ENCODE results near the gene CIDEB. TPM values are rescaled to one million over a fixed set of nuclear protein-coding genes. Genes with fewer than 3 reads are reported as not detected.

CIDEB gene
- total and polyA plus RNA-seq, 2 of the 4 experiments (the other 2 are of a cell fraction), result under 0.01 to 0.19 TPM

GRCh38 chr14:24279301-24280186 is 28.2 kb downstream of the CIDEB start:
- H3K14ac ChIP-seq (replicated peaks; ENCODE audit: low read depth, low read length), result no peak overlapping the region
- no peak overlapping the region for H3K23ac ChIP-seq (ENCODE audit: low read depth, low read length)
- H2AK5ac ChIP-seq (ENCODE audit: low read depth, low read length), result no peak overlapping the region
- H3K4me2 ChIP-seq (ENCODE audit: low read depth, low read length), result no peak overlapping the region
- H4K8ac ChIP-seq (ENCODE audit: low read depth in 2 of 2, low read length in 2 of 2), result no peak overlapping the region
- H3K9me1 ChIP-seq (ENCODE audit: insufficient read depth, low read length), result no peaks in the 10 kb centered on the region; the same call in 1 of the 2 replicates
- H2BK20ac ChIP-seq (ENCODE audit: low read depth, low read length), result no peak overlapping the region
- intact Hi-C loops (cut with micrococcal nuclease) (no loop called here), dilution Hi-C loops (cut with HindIII; ENCODE audit: low sequenced_read_pairs, unreplicated experiment) (no loop called here), in situ Hi-C loops (cut with MboI; ENCODE audit: low sequenced_read_pairs) (no loop called here)
- H4K5ac ChIP-seq (ENCODE audit: low read depth, low read length), result no peak overlapping the region
- no peak for TF ChIP-seq POLR2A (IDR thresholded peaks at IDR 0.05; ENCODE audit: low read depth, low read length)
- TF ChIP-seq NFE2L2 (IDR thresholded peaks at IDR 0.05; ENCODE audit: low read depth, low read length), result no peak
- peak; percentile 17; the same call in 1 of the 2 replicates for TF ChIP-seq CTCF (conservative IDR thresholded peaks at IDR 0.05; ENCODE audit: low read depth, low read length)
- TF ChIP-seq MXI1 (IDR thresholded peaks at IDR 0.05; ENCODE audit: borderline replicate concordance, low read depth, low read length), result no peak
- TF ChIP-seq FOS (IDR thresholded peaks at IDR 0.05; ENCODE audit: low read depth, low read length), result no peak
- TF ChIP-seq USF2 (IDR thresholded peaks at IDR 0.05; ENCODE audit: low read depth, low read length), result no peak
- TF ChIP-seq CHD1 (IDR thresholded peaks at IDR 0.05; ENCODE audit: low read depth, low read length), result no peak
- TF ChIP-seq BHLHE40 (IDR thresholded peaks at IDR 0.05; ENCODE audit: low read depth, low read length), result no peak
- no peak overlapping the region for H3K4me3 ChIP-seq (ENCODE audit: insufficient read depth, low read depth, low read length)
- no peak overlapping the region for H3K9ac ChIP-seq (ENCODE audit: low read depth, low read length)
- no peaks in the 10 kb centered on the region for H3K9me3 ChIP-seq (ENCODE audit: control insufficient read depth, insufficient read depth, low read length)
- H3K79me1 ChIP-seq (ENCODE audit: low read depth in 1 of 2, low read length in 2 of 2), result peaks cover 3 to 15% of the 10 kb centered on the region in 2 experiments
- ATAC-seq (ENCODE audit: low read depth) (peak; percentile 35; the same call in 1 of the 2 replicates), DNase-seq (no peak)
- no peak overlapping the region for H2BK5ac ChIP-seq (ENCODE audit: low read depth, low read length, poor library complexity, severe bottlenecking)
- no peaks in the 10 kb centered on the region; the same call in 1 of the 2 replicates for H3K4me1 ChIP-seq (ENCODE audit: control insufficient read depth, insufficient read depth, low read length)
- no peak overlapping the region for H3K4ac ChIP-seq (ENCODE audit: low read depth, low read length)
- H2AK9ac ChIP-seq (replicated peaks; ENCODE audit: low read depth, low read length, poor library complexity), result no peak overlapping the region
- ChIA-PET POLR2A (ENCODE audit: unreplicated experiment) (no interaction called here), CTCF (no interaction called here)
- H3K56ac ChIP-seq (ENCODE audit: extremely low read depth, insufficient read depth, low read length), result no peak overlapping the region
- H2BK15ac ChIP-seq (ENCODE audit: low read depth, low read length), result no peak overlapping the region
- H3K27ac ChIP-seq (ENCODE audit: insufficient read depth, low read length), result no peak overlapping the region
- no peaks in the 10 kb centered on the region for H4K20me1 ChIP-seq (ENCODE audit: insufficient read depth, low read length)
- WGBS, 2 experiments (ENCODE audit: extremely low coverage in 2 of 2, insufficient read length in 1 of 2), result no CpG with 5 or more reads among the region's 11 CpGs
- no peak overlapping the region for H2BK120ac ChIP-seq (ENCODE audit: low read depth, low read length)
- H2AFZ ChIP-seq (replicated peaks; ENCODE audit: low read length, poor library complexity), result no peak overlapping the region
- no TSS peak for BruUV-seq (replicated peaks)
- H3K27me3 ChIP-seq (ENCODE audit: control insufficient read depth, insufficient read depth, low read length), result no peaks in the 10 kb centered on the region
- H3K36me3 ChIP-seq (ENCODE audit: control insufficient read depth, insufficient read depth, low read length), result no peaks in the 10 kb centered on the region
- H4K91ac ChIP-seq (ENCODE audit: insufficient read depth, low read depth, low read length), result no peak overlapping the region
- H3K18ac ChIP-seq (ENCODE audit: low read depth, low read length), result no peak overlapping the region
